ENCODE results near the gene SCGB2B2.

Gene SCGB2B2

GRCh38 chr19:34649886-34650543 is 26.9 kb downstream of the SCGB2B2 start:
- Histone ChIP-seq H3K18ac (ENCODE audit: low read length) (no peak overlapping the region), H2BK12ac (ENCODE audit: low read length) (no peak overlapping the region), H4K91ac (ENCODE audit: low read depth, low read length, poor library complexity) (no peak overlapping the region), H3K79me1 (ENCODE audit: low read depth, low read length) (no peaks in the 10 kb centered on the region), H4K8ac (ENCODE audit: low read depth, low read length) (no peak overlapping the region), H3K4me1 (ENCODE audit: control insufficient read depth in 2 of 2, insufficient read depth in 1 of 2, low read depth in 1 of 2, low read length in 2 of 2) (no peaks in the 10 kb centered on the region), H3K9me3 (replicated peaks in 1 of 2; ENCODE audit: control insufficient read depth in 2 of 2, insufficient read depth in 1 of 2, low read depth in 1 of 2, low read length in 2 of 2) (peaks cover 6 to 18% of the 10 kb centered on the region in 2 donors), H3K27ac (replicated peaks; ENCODE audit: low read length) (no peak overlapping the region), H2BK15ac (ENCODE audit: low read length) (no peak overlapping the region), H3K14ac (ENCODE audit: low read length) (no peak overlapping the region), H3K9ac (ENCODE audit: low read depth, low read length, poor library complexity) (no peak overlapping the region), H2BK5ac (ENCODE audit: low read length) (no peak overlapping the region), H3K36me3 (replicated peaks in 1 of 2; ENCODE audit: control insufficient read depth in 2 of 2, insufficient read depth in 2 of 2, low read length in 2 of 2) (no peaks in the 10 kb centered on the region), H3K27me3 (ENCODE audit: control insufficient read depth in 3 of 3, insufficient read depth in 3 of 3, low read depth in 1 of 3, low read length in 3 of 3) (no peaks in the 10 kb centered on the region), H3K23ac (ENCODE audit: low read depth, low read length, poor library complexity) (no peak overlapping the region), H3K4ac (ENCODE audit: low read length) (no peak overlapping the region), H2AK5ac (ENCODE audit: low read depth, low read length) (no peak overlapping the region), H2AFZ (ENCODE audit: low read length) (no peak overlapping the region), H3K4me3 (ENCODE audit: low read length in 2 of 2) (peak overlapping the region in 1 of 2 donors; percentile 45), H2BK120ac (ENCODE audit: low read depth, low read length) (no peak overlapping the region), H3K4me2 (ENCODE audit: insufficient read depth, low read length, poor library complexity, severe bottlenecking) (no peak overlapping the region)
- DNase-seq (ENCODE audit: low spot score) = no peak
- WGBS, 2 donors (ENCODE audit: extremely low coverage in 2 of 2, insufficient read length in 2 of 2, insufficient replicate concordance in 1 of 2) = no CpG with 5 or more reads among the region's 9 CpGs

DNA sequence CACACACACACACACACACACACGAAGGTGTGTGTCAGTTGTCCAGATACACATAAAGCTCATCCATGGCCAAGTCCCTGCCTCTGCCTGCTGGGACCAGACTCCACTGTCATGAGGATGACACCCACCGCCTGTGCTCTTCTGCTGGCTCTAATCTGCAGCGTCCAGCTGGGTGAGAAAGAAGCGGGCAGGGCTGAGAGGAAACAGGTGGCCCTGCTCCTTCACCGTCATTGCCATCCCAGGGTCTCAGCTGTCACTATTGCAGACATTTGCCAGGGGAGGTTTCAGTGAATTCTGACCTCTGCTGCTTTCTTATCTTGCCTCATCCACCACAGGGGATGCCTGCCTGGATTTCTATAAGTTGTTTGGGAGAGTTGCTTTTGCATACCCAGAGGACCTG is 31.4 kb downstream of the SCGB2B2 start:
- Histone ChIP-seq H3K18ac (ENCODE audit: low read length) (no peak overlapping the region), H3K79me1 (ENCODE audit: low read depth, low read length) (no peaks in the 10 kb centered on the region), H3K14ac (ENCODE audit: low read length) (no peak overlapping the region), H4K8ac (ENCODE audit: low read depth, low read length) (no peak overlapping the region), H3K4me1 (ENCODE audit: control insufficient read depth in 2 of 2, insufficient read depth in 1 of 2, low read depth in 1 of 2, low read length in 2 of 2) (no peaks in the 10 kb centered on the region), H2AFZ (ENCODE audit: low read length) (no peak overlapping the region), H3K9me3 (replicated peaks in 1 of 2; ENCODE audit: control insufficient read depth in 2 of 2, insufficient read depth in 1 of 2, low read depth in 1 of 2, low read length in 2 of 2) (peaks cover 0 to 15% of the 10 kb centered on the region in 2 donors), H2BK120ac (ENCODE audit: low read depth, low read length) (no peak overlapping the region), H2BK5ac (ENCODE audit: low read length) (no peak overlapping the region), H3K23ac (ENCODE audit: low read depth, low read length, poor library complexity) (no peak overlapping the region), H2AK5ac (ENCODE audit: low read depth, low read length) (no peak overlapping the region), H3K9ac (ENCODE audit: low read depth, low read length, poor library complexity) (no peak overlapping the region), H3K27me3 (ENCODE audit: control insufficient read depth in 3 of 3, insufficient read depth in 3 of 3, low read depth in 1 of 3, low read length in 3 of 3) (no peaks in the 10 kb centered on the region), H2BK12ac (ENCODE audit: low read length) (no peak overlapping the region), H3K4ac (ENCODE audit: low read length) (no peak overlapping the region), H3K4me2 (ENCODE audit: insufficient read depth, low read length, poor library complexity, severe bottlenecking) (no peak overlapping the region), H3K27ac (replicated peaks; ENCODE audit: low read length) (no peak overlapping the region), H2BK15ac (ENCODE audit: low read length) (no peak overlapping the region), H3K36me3 (replicated peaks in 1 of 2; ENCODE audit: control insufficient read depth in 2 of 2, insufficient read depth in 2 of 2, low read length in 2 of 2) (no peaks in the 10 kb centered on the region), H4K91ac (ENCODE audit: low read depth, low read length, poor library complexity) (no peak overlapping the region), H3K4me3 (ENCODE audit: low read length in 2 of 2) (no peak overlapping the region)
- DNase-seq (ENCODE audit: low spot score) = no peak
- no CpG with 5 or more reads among the region's 5 CpGs for WGBS, 2 donors (ENCODE audit: extremely low coverage in 2 of 2, insufficient read length in 2 of 2, insufficient replicate concordance in 1 of 2)

DNA sequence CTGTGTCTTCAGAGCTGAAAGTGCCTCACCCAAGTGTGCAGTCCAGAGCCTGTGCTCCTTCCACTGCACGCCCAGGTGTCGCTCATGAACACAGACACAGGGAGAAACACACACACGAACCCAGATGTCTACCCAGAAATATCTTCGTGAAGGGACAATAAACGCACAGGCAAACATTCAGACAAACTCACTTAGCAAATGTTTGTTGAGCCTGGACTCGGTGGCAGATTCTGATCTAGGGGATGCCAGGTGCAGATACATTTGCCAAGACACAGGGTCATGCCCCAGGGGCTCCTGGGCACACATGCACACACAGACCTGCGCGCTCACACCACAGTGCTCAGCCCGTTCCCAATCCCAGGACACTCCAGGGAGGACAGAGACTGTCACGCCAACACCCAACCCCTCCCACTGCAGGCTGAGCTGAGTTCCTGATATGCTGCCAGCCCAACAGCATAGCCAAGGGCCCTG is 31.9 kb downstream of the SCGB2B2 start:
- peaks cover 0 to 15% of the 10 kb centered on the region in 2 donors for H3K9me3 ChIP-seq (replicated peaks in 1 of 2; ENCODE audit: control insufficient read depth in 2 of 2, insufficient read depth in 1 of 2, low read depth in 1 of 2, low read length in 2 of 2)
- no peak overlapping the region for H2AK5ac ChIP-seq (ENCODE audit: low read depth, low read length)

GRCh38 chr19:34642241-34642640 is 34.7 kb downstream of the SCGB2B2 start:
- Histone ChIP-seq H3K27me3 (ENCODE audit: control insufficient read depth in 3 of 3, insufficient read depth in 3 of 3, low read depth in 1 of 3, low read length in 3 of 3) (no peaks in the 10 kb centered on the region), H3K27ac (replicated peaks; ENCODE audit: low read length) (no peak overlapping the region), H3K36me3 (replicated peaks in 1 of 2; ENCODE audit: control insufficient read depth in 2 of 2, insufficient read depth in 2 of 2, low read length in 2 of 2) (no peaks in the 10 kb centered on the region), H3K4me3 (ENCODE audit: low read length in 2 of 2) (no peak overlapping the region), H3K9me3 (replicated peaks in 1 of 2; ENCODE audit: control insufficient read depth in 2 of 2, insufficient read depth in 1 of 2, low read depth in 1 of 2, low read length in 2 of 2) (peaks cover 0 to 8% of the 10 kb centered on the region in 2 donors), H4K8ac (ENCODE audit: low read depth, low read length) (no peak overlapping the region), H3K14ac (ENCODE audit: low read length) (no peak overlapping the region), H3K18ac (ENCODE audit: low read length) (no peak overlapping the region), H3K4me1 (ENCODE audit: control insufficient read depth in 2 of 2, insufficient read depth in 1 of 2, low read depth in 1 of 2, low read length in 2 of 2) (no peaks in the 10 kb centered on the region), H3K23ac (ENCODE audit: low read depth, low read length, poor library complexity) (no peak overlapping the region), H3K79me1 (ENCODE audit: low read depth, low read length) (no peaks in the 10 kb centered on the region), H4K91ac (ENCODE audit: low read depth, low read length, poor library complexity) (no peak overlapping the region), H3K4me2 (ENCODE audit: insufficient read depth, low read length, poor library complexity, severe bottlenecking) (no peak overlapping the region), H2BK15ac (ENCODE audit: low read length) (no peak overlapping the region), H2AK5ac (ENCODE audit: low read depth, low read length) (no peak overlapping the region), H2BK5ac (ENCODE audit: low read length) (no peak overlapping the region), H2BK120ac (ENCODE audit: low read depth, low read length) (no peak overlapping the region), H3K9ac (ENCODE audit: low read depth, low read length, poor library complexity) (no peak overlapping the region), H2AFZ (ENCODE audit: low read length) (no peak overlapping the region), H2BK12ac (ENCODE audit: low read length) (no peak overlapping the region), H3K4ac (ENCODE audit: low read length) (no peak overlapping the region)
- no CpG with 5 or more reads among the region's 4 CpGs for WGBS, 2 donors (ENCODE audit: extremely low coverage in 2 of 2, insufficient read length in 2 of 2, insufficient replicate concordance in 1 of 2)
- no peak for DNase-seq (ENCODE audit: low spot score)

More for the DNA sequence above, 31.9 kb downstream of the SCGB2B2 start:
- Histone ChIP-seq H3K27ac (replicated peaks; ENCODE audit: low read length) (no peak overlapping the region), H3K18ac (ENCODE audit: low read length) (no peak overlapping the region), H2BK12ac (ENCODE audit: low read length) (no peak overlapping the region), H2BK5ac (ENCODE audit: low read length) (no peak overlapping the region), H3K9ac (ENCODE audit: low read depth, low read length, poor library complexity) (no peak overlapping the region), H2BK120ac (ENCODE audit: low read depth, low read length) (no peak overlapping the region), H3K36me3 (replicated peaks in 1 of 2; ENCODE audit: control insufficient read depth in 2 of 2, insufficient read depth in 2 of 2, low read length in 2 of 2) (no peaks in the 10 kb centered on the region), H3K4me2 (ENCODE audit: insufficient read depth, low read length, poor library complexity, severe bottlenecking) (no peak overlapping the region), H3K4ac (ENCODE audit: low read length) (no peak overlapping the region), H4K91ac (ENCODE audit: low read depth, low read length, poor library complexity) (no peak overlapping the region), H3K14ac (ENCODE audit: low read length) (no peak overlapping the region), H3K79me1 (ENCODE audit: low read depth, low read length) (no peaks in the 10 kb centered on the region), H2AFZ (ENCODE audit: low read length) (no peak overlapping the region), H4K8ac (ENCODE audit: low read depth, low read length) (no peak overlapping the region), H2BK15ac (ENCODE audit: low read length) (no peak overlapping the region), H3K23ac (ENCODE audit: low read depth, low read length, poor library complexity) (no peak overlapping the region), H3K27me3 (ENCODE audit: control insufficient read depth in 3 of 3, insufficient read depth in 3 of 3, low read depth in 1 of 3, low read length in 3 of 3) (no peaks in the 10 kb centered on the region), H3K4me3 (ENCODE audit: low read length in 2 of 2) (peak overlapping the region in 1 of 2 donors; percentile 36), H3K4me1 (ENCODE audit: control insufficient read depth in 2 of 2, insufficient read depth in 1 of 2, low read depth in 1 of 2, low read length in 2 of 2) (no peaks in the 10 kb centered on the region)
- DNase-seq (ENCODE audit: low spot score) = no peak
- no CpG with 5 or more reads among the region's 10 CpGs for WGBS, 2 donors (ENCODE audit: extremely low coverage in 2 of 2, insufficient read length in 2 of 2, insufficient replicate concordance in 1 of 2)
